Activated effector memory CD4-positive, alpha-beta T cell treated with anti-CD3 and anti-CD28 coated beads, Interleukin-2, amount 50 U/mL, for 16 hours (primary cell): ENCODE measurements around the gene SPAG6.

Experiments used
- DNase-seq: peaks from one replicate; pipeline ENCODE4 v3.0.0-alpha.2; 2020

SPAG6 gene

GRCh38 chr10:22437620-22438588 lies 92.6 kb downstream of the SPAG6 start:
- DNase-seq = no peak

GRCh38 chr10:22438711-22439110 lies 93.4 kb downstream of the SPAG6 start:
- DNase-seq = no peak

GRCh38 chr10:22442063-22442462 lies 96.8 kb downstream of the SPAG6 start:
- DNase-seq = no peak

GRCh38 chr10:22442468-22442867 lies 97.2 kb downstream of the SPAG6 start:
- DNase-seq = no peak

- DNase-seq = no peak
Measured at GRCh38 chr10:22443175-22443901, 98.0 kb downstream of the SPAG6 start.

GRCh38 chr10:22444219-22444788 lies 99.0 kb downstream of the SPAG6 start:
- DNase-seq = no peak

- no peak for DNase-seq
Measured at GRCh38 chr10:22445495-22445894, 100.2 kb downstream of the SPAG6 start.

GRCh38 chr10:22447068-22447467 lies 101.8 kb downstream of the SPAG6 start:
- no peak for DNase-seq

- DNase-seq = no peak
Measured at GRCh38 chr10:22451346-22451745, 106.0 kb downstream of the SPAG6 start.

GRCh38 chr10:22453320-22453719 lies 108.0 kb downstream of the SPAG6 start:
- DNase-seq = no peak

GRCh38 chr10:22453948-22454591 lies 108.8 kb downstream of the SPAG6 start:
- DNase-seq = no peak

- no peak for DNase-seq
Measured at GRCh38 chr10:22454634-22455033, 109.3 kb downstream of the SPAG6 start.

GRCh38 chr10:22455068-22455857 lies 110.0 kb downstream of the SPAG6 start:
- no peak for DNase-seq

GRCh38 chr10:22456486-22456885 lies 111.2 kb downstream of the SPAG6 start:
- no peak for DNase-seq

GRCh38 chr10:22458272-22459038 lies 113.2 kb downstream of the SPAG6 start:
- no peak for DNase-seq

GRCh38 chr10:22459496-22459895 lies 114.2 kb downstream of the SPAG6 start:
- no peak for DNase-seq

- no peak for DNase-seq
Measured at GRCh38 chr10:22460101-22460500, 114.8 kb downstream of the SPAG6 start.

- DNase-seq = no peak
Measured at GRCh38 chr10:22460531-22461403, 115.5 kb downstream of the SPAG6 start.

GRCh38 chr10:22461891-22462290 lies 116.6 kb downstream of the SPAG6 start:
- DNase-seq = no peak

- no peak for DNase-seq
Measured at GRCh38 chr10:22463255-22463654, 118.0 kb downstream of the SPAG6 start.
